ENCODE measurements around the gene CRYBA4.
"Not testable (repeated sequence)": the region's sequence is repeated elsewhere in the genome, so short reads cannot be mapped to it uniquely, and the experiment has no call there.

Gene CRYBA4

GRCh38 chr22:26609287-26609686 lies 12.5 kb upstream of the CRYBA4 start:
- H3K27ac ChIP-seq, result no peak overlapping the region
- TF ChIP-seq ZFX (IDR thresholded peaks at IDR 0.05), result no peak
- TF ChIP-seq, protein P1, sequence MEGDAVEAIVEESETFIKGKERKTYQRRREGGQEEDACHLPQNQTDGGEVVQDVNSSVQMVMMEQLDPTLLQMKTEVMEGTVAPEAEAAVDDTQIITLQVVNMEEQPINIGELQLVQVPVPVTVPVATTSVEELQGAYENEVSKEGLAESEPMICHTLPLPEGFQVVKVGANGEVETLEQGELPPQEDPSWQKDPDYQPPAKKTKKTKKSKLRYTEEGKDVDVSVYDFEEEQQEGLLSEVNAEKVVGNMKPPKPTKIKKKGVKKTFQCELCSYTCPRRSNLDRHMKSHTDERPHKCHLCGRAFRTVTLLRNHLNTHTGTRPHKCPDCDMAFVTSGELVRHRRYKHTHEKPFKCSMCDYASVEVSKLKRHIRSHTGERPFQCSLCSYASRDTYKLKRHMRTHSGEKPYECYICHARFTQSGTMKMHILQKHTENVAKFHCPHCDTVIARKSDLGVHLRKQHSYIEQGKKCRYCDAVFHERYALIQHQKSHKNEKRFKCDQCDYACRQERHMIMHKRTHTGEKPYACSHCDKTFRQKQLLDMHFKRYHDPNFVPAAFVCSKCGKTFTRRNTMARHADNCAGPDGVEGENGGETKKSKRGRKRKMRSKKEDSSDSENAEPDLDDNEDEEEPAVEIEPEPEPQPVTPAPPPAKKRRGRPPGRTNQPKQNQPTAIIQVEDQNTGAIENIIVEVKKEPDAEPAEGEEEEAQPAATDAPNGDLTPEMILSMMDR (conservative IDR thresholded peaks at IDR 0.05), result no peak

GRCh38 chr22:26610072-26610958 lies 11.4 kb upstream of the CRYBA4 start:
- no peak overlapping the region for H3K27ac ChIP-seq
- TF ChIP-seq ZFX (IDR thresholded peaks at IDR 0.05), result no peak
- TF ChIP-seq, protein P1 (conservative IDR thresholded peaks at IDR 0.05), result no peak

DNA sequence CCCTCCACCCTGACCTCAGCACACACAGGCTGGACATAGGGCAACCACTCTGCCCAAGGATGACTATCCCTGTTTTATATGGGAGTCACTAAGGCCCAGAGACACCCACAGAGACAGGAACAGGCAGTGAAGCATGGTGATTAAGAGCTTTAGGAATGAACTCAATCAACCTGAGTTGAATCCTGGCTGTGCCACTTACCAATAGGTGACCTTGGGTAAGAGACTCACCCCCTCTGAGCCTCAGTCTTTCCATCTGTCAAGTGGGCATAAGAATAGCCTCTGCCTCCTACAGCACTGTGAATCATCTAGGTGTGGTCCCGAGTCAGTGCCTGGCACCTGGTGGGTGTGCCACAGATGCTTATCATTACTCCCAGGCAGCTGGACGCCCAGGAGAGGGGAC lies 10.8 kb upstream of the CRYBA4 start:
- H3K27ac ChIP-seq, result no peak overlapping the region
- TF ChIP-seq, protein P1 (conservative IDR thresholded peaks at IDR 0.05), result no peak
- TF ChIP-seq ZFX (IDR thresholded peaks at IDR 0.05), result no peak

- no peak overlapping the region for H3K27ac ChIP-seq
Observed at GRCh38 chr22:26612652-26613051, 9.1 kb upstream of the CRYBA4 start.

DNA sequence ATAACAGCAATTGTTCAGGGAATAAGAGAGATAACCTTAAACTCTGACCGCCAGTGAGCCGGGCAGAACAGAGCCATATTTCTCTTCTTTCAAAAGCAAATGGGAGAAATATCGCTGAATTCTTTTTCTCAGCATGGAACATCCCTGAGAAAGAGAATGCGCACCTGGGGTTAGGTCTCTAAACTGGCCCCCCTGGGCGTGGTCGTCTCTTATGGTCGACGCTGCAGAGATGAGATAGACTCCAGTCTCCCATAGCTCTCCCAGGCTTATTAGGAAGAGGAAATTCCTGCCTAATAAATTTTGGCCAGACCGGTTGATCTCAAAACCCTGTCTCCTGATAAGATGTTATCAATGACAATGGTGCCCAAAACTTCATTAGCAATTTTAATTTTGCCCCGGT lies 8.0 kb upstream of the CRYBA4 start:
- H3K27ac ChIP-seq, result not testable (repeated sequence)

More at GRCh38 chr22:26612652-26613051, 9.1 kb upstream of the CRYBA4 start:
- TF ChIP-seq, protein P1 (conservative IDR thresholded peaks at IDR 0.05), result no peak
- TF ChIP-seq ZFX (IDR thresholded peaks at IDR 0.05), result no peak

DNA sequence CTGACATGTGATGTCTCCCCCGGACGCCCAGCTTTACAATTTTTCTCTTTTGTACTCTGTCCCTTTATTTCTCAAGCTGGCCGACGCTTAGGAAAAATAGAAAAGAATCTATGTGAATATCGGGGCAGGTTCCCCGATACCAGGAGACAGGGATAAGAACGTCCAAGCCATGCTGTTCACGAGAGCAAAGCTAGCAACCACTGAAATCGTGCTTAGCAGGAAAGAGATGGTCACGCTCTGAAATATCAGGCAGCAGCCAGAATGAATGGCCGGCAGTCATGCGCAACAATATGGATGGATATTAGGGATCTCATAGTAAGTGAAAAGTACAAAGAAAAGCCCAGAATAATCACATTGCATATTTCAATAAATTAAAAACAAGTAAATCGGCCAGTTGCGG lies 7.4 kb upstream of the CRYBA4 start:
- TF ChIP-seq, protein P1 (conservative IDR thresholded peaks at IDR 0.05), result no peak
- no peak for TF ChIP-seq ZFX (IDR thresholded peaks at IDR 0.05)
- H3K27ac ChIP-seq, result no peak overlapping the region

- H3K27ac ChIP-seq, result no peak overlapping the region
- TF ChIP-seq, protein P1 (conservative IDR thresholded peaks at IDR 0.05), result no peak
- no peak for TF ChIP-seq ZFX (IDR thresholded peaks at IDR 0.05)
Observed at GRCh38 chr22:26615149-26615548, 6.6 kb upstream of the CRYBA4 start.
